B cell (primary cell): ENCODE results near the gene PODXL.

Experiments used
- EZH2 ChIP-seq: IDR thresholded peaks from 2 replicates; pipeline ENCODE4 v1.6.1; 2012; ENCODE audit warnings: borderline replicate concordance, low read depth, mild to moderate bottlenecking, moderate library complexity, low read length; ENCODE audit not compliant: insufficient read depth, poor library complexity, severe bottlenecking
- TF ChIP-seq, protein P1 (sequence below): fragments of 200-600 bp; IDR thresholded peaks from one replicate; pipeline ENCODE4 v1.8.0; 2022; ENCODE audit warnings: antibody characterized with exemption, mild to moderate bottlenecking

DNA sequence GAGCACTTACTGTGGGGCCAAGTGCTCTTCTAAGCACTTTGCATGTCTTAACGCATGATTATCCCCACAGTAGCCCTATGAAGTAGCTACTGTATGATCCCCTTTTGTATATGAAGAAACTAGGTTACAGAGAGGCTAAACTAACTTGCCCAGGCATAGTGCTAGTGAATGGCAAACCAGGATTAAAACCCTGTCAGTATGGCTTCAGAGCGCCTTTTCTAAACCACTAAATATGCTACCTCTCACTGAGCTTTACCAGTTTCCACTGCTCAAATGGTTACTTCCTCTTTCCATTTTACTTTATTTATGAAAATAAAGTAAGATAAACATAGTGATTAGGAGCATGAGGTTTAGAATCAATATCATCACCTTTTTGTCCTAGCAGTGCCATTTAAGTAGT, 73.6 kb downstream of the PODXL start:
- TF ChIP-seq, protein P1, sequence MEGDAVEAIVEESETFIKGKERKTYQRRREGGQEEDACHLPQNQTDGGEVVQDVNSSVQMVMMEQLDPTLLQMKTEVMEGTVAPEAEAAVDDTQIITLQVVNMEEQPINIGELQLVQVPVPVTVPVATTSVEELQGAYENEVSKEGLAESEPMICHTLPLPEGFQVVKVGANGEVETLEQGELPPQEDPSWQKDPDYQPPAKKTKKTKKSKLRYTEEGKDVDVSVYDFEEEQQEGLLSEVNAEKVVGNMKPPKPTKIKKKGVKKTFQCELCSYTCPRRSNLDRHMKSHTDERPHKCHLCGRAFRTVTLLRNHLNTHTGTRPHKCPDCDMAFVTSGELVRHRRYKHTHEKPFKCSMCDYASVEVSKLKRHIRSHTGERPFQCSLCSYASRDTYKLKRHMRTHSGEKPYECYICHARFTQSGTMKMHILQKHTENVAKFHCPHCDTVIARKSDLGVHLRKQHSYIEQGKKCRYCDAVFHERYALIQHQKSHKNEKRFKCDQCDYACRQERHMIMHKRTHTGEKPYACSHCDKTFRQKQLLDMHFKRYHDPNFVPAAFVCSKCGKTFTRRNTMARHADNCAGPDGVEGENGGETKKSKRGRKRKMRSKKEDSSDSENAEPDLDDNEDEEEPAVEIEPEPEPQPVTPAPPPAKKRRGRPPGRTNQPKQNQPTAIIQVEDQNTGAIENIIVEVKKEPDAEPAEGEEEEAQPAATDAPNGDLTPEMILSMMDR = no peak
- no peak for TF ChIP-seq EZH2
